NCI-H2029 (cell line): ENCODE measurements around the gene AJUBA.
"Not testable (repeated sequence)": the region's sequence is repeated elsewhere in the genome, so short reads cannot be mapped to it uniquely, and the experiment has no call there.

Experiments
- DNase-seq: peaks from one replicate; lab custom pipeline; 2025; lab: John Stamatoyannopoulos, UW

Gene AJUBA

GRCh38 chr14:23006188-23006534, 23.8 kb upstream of the AJUBA start:
- no peak for DNase-seq

- DNase-seq: no peak
These were observed 23.3 kb upstream of the AJUBA start for GRCh38 chr14:23005451-23006187.

GRCh38 chr14:23004274-23004673, 21.9 kb upstream of the AJUBA start:
- not testable (repeated sequence) for DNase-seq

GRCh38 chr14:23002592-23002991, 20.2 kb upstream of the AJUBA start:
- DNase-seq: no peak

GRCh38 chr14:23000860-23001259, 18.5 kb upstream of the AJUBA start:
- DNase-seq: no peak

- DNase-seq: no peak
These were observed 16.1 kb upstream of the AJUBA start for GRCh38 chr14:22998329-22999012.

- DNase-seq: no peak
These were observed 15.4 kb upstream of the AJUBA start for GRCh38 chr14:22997676-22998323.

GRCh38 chr14:22996768-22997654, 14.7 kb upstream of the AJUBA start:
- DNase-seq: no peak

GRCh38 chr14:22995889-22996625, 13.7 kb upstream of the AJUBA start:
- no peak for DNase-seq

GRCh38 chr14:22994762-22995275, 12.5 kb upstream of the AJUBA start:
- peak; percentile 58 for DNase-seq

- DNase-seq: no peak
These were observed 11.2 kb upstream of the AJUBA start for GRCh38 chr14:22993517-22993916.

GRCh38 chr14:22991852-22992251, 9.5 kb upstream of the AJUBA start:
- DNase-seq: no peak

- DNase-seq: no peak
These were observed 4.9 kb upstream of the AJUBA start for GRCh38 chr14:22987291-22987690.

- DNase-seq: peak; percentile 99
These were observed 4.2 kb upstream of the AJUBA start for GRCh38 chr14:22986508-22987054.

GRCh38 chr14:22985894-22986507, 3.6 kb upstream of the AJUBA start:
- DNase-seq: no peak

GRCh38 chr14:22984959-22985658, 2.8 kb upstream of the AJUBA start:
- no peak for DNase-seq

- DNase-seq: no peak
These were observed 375 bp downstream of the AJUBA start for GRCh38 chr14:22981876-22982476.

GRCh38 chr14:22981090-22981875, 1.1 kb downstream of the AJUBA start:
- DNase-seq: no peak

GRCh38 chr14:22980672-22981089, 1.7 kb downstream of the AJUBA start:
- DNase-seq: no peak
